HG02981 (cell line): ENCODE measurements around the gene KIF1A.

Source experiments
- ATAC-seq: cut with Tn5 transposase; IDR thresholded peaks from one replicate; pipeline ENCODE4 v1.9.1; 2021; ENCODE audit warnings: mild to moderate bottlenecking, moderate library complexity; ENCODE audit not compliant: unreplicated experiment

KIF1A gene

GRCh38 chr2:240777456-240778212, 42.4 kb downstream of the KIF1A start:
- no peak for ATAC-seq

- ATAC-seq, result no peak
Observed at GRCh38 chr2:240775905-240776304, 44.1 kb downstream of the KIF1A start.

- ATAC-seq, result no peak
Observed at GRCh38 chr2:240774856-240775255, 45.2 kb downstream of the KIF1A start.

- ATAC-seq, result no peak
Observed at GRCh38 chr2:240769096-240769495, 50.9 kb downstream of the KIF1A start.

GRCh38 chr2:240768216-240768615, 51.8 kb downstream of the KIF1A start:
- no peak for ATAC-seq

- no peak for ATAC-seq
Observed at GRCh38 chr2:240767341-240767740, 52.7 kb downstream of the KIF1A start.

- ATAC-seq, result no peak
Observed at GRCh38 chr2:240766072-240766471, 53.9 kb downstream of the KIF1A start.

- ATAC-seq, result no peak
Observed at GRCh38 chr2:240765007-240765406, 55.0 kb downstream of the KIF1A start.

GRCh38 chr2:240764605-240765004, 55.4 kb downstream of the KIF1A start:
- no peak for ATAC-seq

- no peak for ATAC-seq
Observed at GRCh38 chr2:240762971-240763370, 57.0 kb downstream of the KIF1A start.

GRCh38 chr2:240762249-240762648, 57.8 kb downstream of the KIF1A start:
- ATAC-seq, result no peak

- no peak for ATAC-seq
Observed at GRCh38 chr2:240760576-240761246, 59.3 kb downstream of the KIF1A start.

- no peak for ATAC-seq
Observed at GRCh38 chr2:240760121-240760520, 59.9 kb downstream of the KIF1A start.

- no peak for ATAC-seq
Observed at GRCh38 chr2:240759459-240759858, 60.6 kb downstream of the KIF1A start.

- no peak for ATAC-seq
Observed at GRCh38 chr2:240757086-240757614, 62.9 kb downstream of the KIF1A start.

GRCh38 chr2:240752209-240752608, 67.8 kb downstream of the KIF1A start:
- ATAC-seq, result no peak

GRCh38 chr2:240750409-240750808, 69.6 kb downstream of the KIF1A start:
- ATAC-seq, result no peak

GRCh38 chr2:240749516-240749915, 70.5 kb downstream of the KIF1A start:
- no peak for ATAC-seq

GRCh38 chr2:240747256-240747655, 72.8 kb downstream of the KIF1A start:
- ATAC-seq, result no peak

- no peak for ATAC-seq
Observed at GRCh38 chr2:240746671-240747070, 73.3 kb downstream of the KIF1A start.

GRCh38 chr2:240745962-240746361, 74.1 kb downstream of the KIF1A start:
- ATAC-seq, result no peak

- no peak for ATAC-seq
Observed at GRCh38 chr2:240745456-240745855, 74.6 kb downstream of the KIF1A start.
